Keratinocyte (primary cell): ENCODE data around the gene STN1. TPM values are rescaled to one million over a fixed set of nuclear protein-coding genes. Genes with fewer than 3 reads are reported as not detected.

Experiments
- DNase-seq: peaks from one replicate; pipeline ENCODE4 v3.0.0-alpha.2; 2011; ENCODE audit warnings: low read depth, missing footprints, low spot score
- FAIRE-seq: peaks from 2 replicates; lab custom pipeline; 2011; peaks lifted over from hg19 to GRCh38; lab: Jason Lieb, UNC
- H2AFZ ChIP-seq: 2 replicates; pipeline ENCODE4 v1.6.0; 2012; ENCODE audit warnings: low read length, control low read depth, inconsistent platforms; ENCODE audit not compliant: control insufficient read depth
- H3K27ac ChIP-seq: 2 replicates; pipeline ENCODE4 v1.5.1; 2011; ENCODE audit warnings: low read length; ENCODE audit not compliant: control insufficient read depth, insufficient read depth
- H3K27me3 ChIP-seq: 3 replicates; pipeline ENCODE4 v1.6.0; 2011; ENCODE audit warnings: low read length; ENCODE audit not compliant: control insufficient read depth, insufficient read depth; ENCODE audit errors: extremely low read depth
- H3K36me3 ChIP-seq, 2 experiments: 2 replicates in 1 of 2; 3 replicates in 1 of 2; pipeline ENCODE4 v1.5.1; 2011; ENCODE audit warnings: low read length in 2 of 2, mild to moderate bottlenecking in 1 of 2; ENCODE audit not compliant: control insufficient read depth in 2 of 2, insufficient read depth in 2 of 2; ENCODE audit errors: extremely low read depth in 1 of 2
- H3K4me1 ChIP-seq: 3 replicates; pipeline ENCODE4 v1.5.1; 2011; ENCODE audit warnings: low read length; ENCODE audit not compliant: control insufficient read depth, insufficient read depth; ENCODE audit errors: extremely low read depth
- H3K4me2 ChIP-seq: 3 replicates; pipeline ENCODE4 v1.6.0; 2011; ENCODE audit warnings: low read depth, low read length; ENCODE audit not compliant: control insufficient read depth, insufficient read depth; ENCODE audit errors: extremely low read depth
- H3K4me3 ChIP-seq, 3 experiments: fragments of 200-600 bp in 1 of 3; sonication (generic) in 1 of 3; 2 replicates in 2 of 3; 3 replicates in 1 of 3; pipeline ENCODE4 v1.5.1; 2011 to 2016; ENCODE audit warnings: low read length in 3 of 3, mild to moderate bottlenecking in 3 of 3, control low read depth in 2 of 3, inconsistent platforms in 1 of 3, low read depth in 1 of 3, mixed read lengths in 1 of 3, mixed run types in 1 of 3, moderate library complexity in 1 of 3; ENCODE audit not compliant: control insufficient read depth in 2 of 3, insufficient read depth in 2 of 3; ENCODE audit errors: extremely low read depth in 1 of 3
- H3K79me2 ChIP-seq: 2 replicates; pipeline ENCODE4 v1.6.0; 2012; ENCODE audit warnings: low read length; ENCODE audit not compliant: control insufficient read depth, insufficient read depth
- H3K9ac ChIP-seq: 3 replicates; pipeline ENCODE4 v1.6.0; 2011; ENCODE audit warnings: low read length; ENCODE audit not compliant: control insufficient read depth, insufficient read depth; ENCODE audit errors: extremely low read depth
- H3K9me1 ChIP-seq: 3 replicates; pipeline ENCODE4 v1.6.0; 2011; ENCODE audit warnings: low read length; ENCODE audit not compliant: control insufficient read depth, insufficient read depth; ENCODE audit errors: extremely low read depth
- H3K9me3 ChIP-seq: 2 replicates; pipeline ENCODE4 v1.5.1; 2012; ENCODE audit warnings: low read depth, low read length; ENCODE audit not compliant: control insufficient read depth
- H4K20me1 ChIP-seq: 3 replicates; pipeline ENCODE4 v1.6.0; 2011; ENCODE audit warnings: low read length; ENCODE audit not compliant: control insufficient read depth, insufficient read depth; ENCODE audit errors: extremely low read depth
- CTCF ChIP-seq, 3 experiments: IDR thresholded peaks in 1 of 3; conservative IDR thresholded peaks in 1 of 3; optimal IDR thresholded peaks in 1 of 3; 2 replicates in 2 of 3; 3 replicates in 1 of 3; pipeline versions ENCODE3 to v1.5.1; 2011; ENCODE audit warnings: low read length in 3 of 3, mild to moderate bottlenecking in 3 of 3, moderate library complexity in 2 of 3, control low read depth in 1 of 3, inconsistent platforms in 1 of 3; ENCODE audit not compliant: insufficient read depth in 2 of 3; ENCODE audit errors: extremely low read depth in 1 of 3
- EZH2 ChIP-seq: IDR thresholded peaks from one replicate; pipeline ENCODE4 v1.6.1; 2012; ENCODE audit warnings: inconsistent platforms, mild to moderate bottlenecking, low read length, moderate library complexity
- dilution Hi-C: fragments of 300-500 bp; cut with MboI; formaldehyde crosslinking; loops from one replicate; pipeline ENCODE4 v1.7.0; 2020; ENCODE audit warnings: low sequenced_read_pairs; ENCODE audit not compliant: extremely low pct_ligation_motif_present
- polyA plus RNA-seq, 5 experiments: library from polyadenylated mRNA; depleted of rRNA in 3 of 5; stranded (reverse) in 3 of 5; stranded (forward) in 1 of 5; unstranded in 1 of 5; fragments of >200 nt; gene quantifications; 1 replicate in 1 of 5; 2 replicates in 3 of 5; 3 replicates in 1 of 5; pipeline versions ENCODE4 v1.2.1 to v1.2.3, GENCODE V29; 2011 to 2012; ENCODE audit warnings: missing spikeins in 2 of 5, low read depth in 1 of 5, low replicate concordance in 1 of 5

The STN1 gene
- polyA plus RNA-seq, 1 donor (not counting 4 experiments of a cell fraction or from before 2014, with no cell fraction given), result 29.0 TPM

GRCh38 chr10:103925591-103925990, 7.6 kb upstream of the STN1 start:
- Histone ChIP-seq H3K4me2 (no peak overlapping the region), H3K27ac (no peak overlapping the region), H3K9me1 (no peaks in the 10 kb centered on the region), H3K4me1 (peaks cover 13% of the 10 kb centered on the region), H3K27me3 (no peaks in the 10 kb centered on the region), H3K36me3 (no peaks in the 10 kb centered on the region), H4K20me1 (no peaks in the 10 kb centered on the region), H3K4me3 (no peak overlapping the region), H3K79me2 (no peaks in the 10 kb centered on the region), H3K9me3 (no peaks in the 10 kb centered on the region), H2AFZ (no peak overlapping the region), H3K9ac (no peak overlapping the region)
- dilution Hi-C loops, result no loop called here
- TF ChIP-seq CTCF (optimal IDR thresholded peaks at IDR 0.05 in 1 of 3, IDR thresholded peaks at IDR 0.05 in 1 of 3, conservative IDR thresholded peaks at IDR 0.05 in 1 of 3; ENCODE audit: extremely low read depth in 1 of 3, insufficient read depth in 2 of 3, low read length in 3 of 3), result no peak
- TF ChIP-seq EZH2, result no peak
- FAIRE-seq, result peak; percentile 17
- DNase-seq, result no peak

GRCh38 chr10:103923502-103923901, 5.5 kb upstream of the STN1 start:
- peak overlapping the region; percentile 10 for H3K4me2 ChIP-seq
- no peaks in the 10 kb centered on the region for H4K20me1 ChIP-seq
- no peak overlapping the region for H3K27ac ChIP-seq
- DNase-seq, result no peak
- FAIRE-seq, result peak; percentile 81
- no peak overlapping the region for H3K4me3 ChIP-seq
- H3K9me3 ChIP-seq, result no peaks in the 10 kb centered on the region
- H3K36me3 ChIP-seq, result no peaks in the 10 kb centered on the region
- dilution Hi-C loops, result no loop called here
- TF ChIP-seq EZH2 (no peak), CTCF (optimal IDR thresholded peaks at IDR 0.05 in 1 of 3, IDR thresholded peaks at IDR 0.05 in 1 of 3, conservative IDR thresholded peaks at IDR 0.05 in 1 of 3; ENCODE audit: extremely low read depth in 1 of 3, insufficient read depth in 2 of 3, low read length in 3 of 3) (no peak)
- H3K9ac ChIP-seq, result no peak overlapping the region
- peaks cover 19% of the 10 kb centered on the region for H3K4me1 ChIP-seq
- no peaks in the 10 kb centered on the region for H3K79me2 ChIP-seq
- no peaks in the 10 kb centered on the region for H3K27me3 ChIP-seq
- no peak overlapping the region for H2AFZ ChIP-seq
- no peaks in the 10 kb centered on the region for H3K9me1 ChIP-seq
